M059J (cell line): ENCODE measurements around the gene BGLAP. TPM values are rescaled to one million over a fixed set of nuclear protein-coding genes. Genes with fewer than 3 reads are reported as not detected.

Source experiments
- DNase-seq: peaks from one replicate; pipeline ENCODE4 v3.0.0-alpha.2; 2012; ENCODE audit warnings: low read depth
- total RNA-seq: library from RNA; depleted of rRNA; stranded (reverse); fragments of >200 nt; shearing (Covaris generic); gene quantifications from 2 replicates; pipeline ENCODE4 v1.2.3, GENCODE V29; 2014

The BGLAP gene
- total RNA-seq, 1 experiment from 2014 or later, result not detected

DNA sequence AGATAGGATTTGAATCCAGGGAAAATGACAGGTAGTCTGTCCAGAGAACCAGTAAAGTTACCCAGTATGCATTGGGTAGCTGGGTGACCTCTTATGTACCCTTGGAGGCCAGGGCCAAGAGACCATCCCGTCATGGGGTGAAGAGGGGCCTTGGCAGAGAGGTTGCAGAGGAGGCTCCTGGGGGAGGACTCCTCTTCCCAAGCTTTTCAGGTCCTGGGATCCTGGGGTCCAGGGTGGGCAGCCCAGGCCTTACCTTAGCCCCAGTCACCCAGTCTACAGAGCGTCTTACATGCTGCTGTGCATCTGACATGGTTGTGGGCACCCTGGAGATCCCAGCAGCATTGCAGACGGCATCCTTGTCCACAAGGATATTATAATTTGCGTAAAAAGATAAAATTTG is 15.2 kb upstream of the BGLAP start:
- DNase-seq, result no peak

GRCh38 chr1:156228501-156228900 is 13.5 kb upstream of the BGLAP start:
- no peak for DNase-seq

DNA sequence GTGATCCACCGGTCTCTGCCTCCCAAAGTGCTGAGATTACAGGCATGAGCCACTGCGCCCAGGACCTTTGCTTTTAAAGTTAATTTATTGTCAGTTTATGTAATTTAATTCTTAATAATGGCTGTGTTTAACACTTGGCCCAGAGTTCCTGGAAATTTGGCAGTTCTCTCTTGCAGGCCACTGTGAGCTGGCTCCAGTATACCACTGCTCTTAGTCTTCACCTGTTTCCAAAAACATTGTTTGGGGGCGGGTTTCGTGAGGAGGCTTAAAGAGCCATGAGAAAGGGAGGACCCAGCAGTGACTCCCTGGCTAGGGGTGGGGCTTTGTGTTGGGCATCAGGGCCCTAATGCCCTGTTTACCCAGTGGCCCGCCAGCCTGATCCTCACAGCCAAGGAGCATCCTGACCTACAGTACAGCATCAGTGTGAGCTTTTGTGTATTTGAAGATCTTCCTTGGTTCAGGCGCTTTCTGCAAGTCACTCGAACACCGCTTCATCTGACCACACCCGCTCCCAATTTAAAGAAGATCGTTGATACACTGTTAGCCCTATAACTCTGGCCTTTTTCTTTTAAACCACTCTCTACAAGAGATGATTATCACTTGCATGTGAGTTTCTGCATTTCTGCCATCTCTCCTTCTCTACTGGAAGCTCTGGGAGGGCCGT is 12.0 kb upstream of the BGLAP start:
- no peak for DNase-seq

GRCh38 chr1:156230473-156230837 is 11.5 kb upstream of the BGLAP start:
- DNase-seq, result no peak

GRCh38 chr1:156232201-156232894 is 9.6 kb upstream of the BGLAP start:
- no peak for DNase-seq

DNA sequence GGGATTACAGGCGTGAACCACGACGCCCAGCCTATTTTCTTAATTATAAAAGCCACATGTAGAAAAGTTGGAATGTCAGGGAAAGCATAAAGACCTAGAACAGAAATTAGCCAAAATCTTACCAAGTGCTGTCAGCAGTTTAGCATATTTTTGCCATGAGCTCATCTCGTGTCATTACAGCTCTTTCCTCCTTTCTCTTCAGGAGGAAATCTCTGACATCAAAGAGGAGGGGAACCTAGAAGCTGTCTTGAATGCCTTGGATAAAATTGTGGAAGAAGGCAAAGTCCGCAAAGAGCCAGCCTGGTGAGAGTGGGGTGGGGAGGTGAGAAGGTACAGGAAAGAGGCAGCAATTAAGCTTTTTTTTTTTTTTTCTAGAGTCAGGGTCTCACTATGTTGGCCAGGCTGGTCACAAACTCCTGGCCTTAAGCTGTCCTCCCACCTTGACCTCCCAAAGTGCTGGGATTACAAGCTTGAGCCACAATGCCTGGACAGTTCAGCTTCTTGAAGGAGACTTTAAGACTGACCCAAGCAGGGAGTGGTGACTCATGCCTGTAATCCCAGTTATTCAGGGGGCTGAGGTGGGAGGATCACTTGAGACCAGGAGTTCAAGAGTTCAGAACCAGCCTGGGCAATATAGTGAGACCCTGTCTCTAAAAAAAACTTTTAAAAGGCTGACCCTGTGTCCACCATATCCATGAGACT is 8.4 kb upstream of the BGLAP start:
- peak; percentile 82 for DNase-seq

DNA sequence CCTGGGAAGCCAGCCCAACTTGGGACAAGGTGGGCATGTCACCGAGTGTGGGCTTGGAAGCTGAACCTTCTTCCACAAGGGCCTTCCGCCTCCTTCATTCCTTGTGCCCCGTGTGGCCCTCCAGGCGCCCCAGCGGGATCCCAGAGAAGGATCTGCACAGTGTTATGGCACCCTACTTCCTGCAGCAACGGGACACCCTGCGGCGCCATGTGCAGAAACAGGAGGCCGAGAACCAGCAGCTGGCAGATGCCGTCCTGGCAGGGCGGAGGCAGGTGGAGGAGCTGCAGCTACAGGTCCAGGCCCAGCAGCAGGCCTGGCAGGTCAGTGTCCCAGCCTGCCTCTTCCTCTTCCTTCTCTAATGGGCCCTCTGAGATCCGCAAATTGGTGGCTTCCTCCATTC is 5.8 kb upstream of the BGLAP start:
- no peak for DNase-seq

DNA sequence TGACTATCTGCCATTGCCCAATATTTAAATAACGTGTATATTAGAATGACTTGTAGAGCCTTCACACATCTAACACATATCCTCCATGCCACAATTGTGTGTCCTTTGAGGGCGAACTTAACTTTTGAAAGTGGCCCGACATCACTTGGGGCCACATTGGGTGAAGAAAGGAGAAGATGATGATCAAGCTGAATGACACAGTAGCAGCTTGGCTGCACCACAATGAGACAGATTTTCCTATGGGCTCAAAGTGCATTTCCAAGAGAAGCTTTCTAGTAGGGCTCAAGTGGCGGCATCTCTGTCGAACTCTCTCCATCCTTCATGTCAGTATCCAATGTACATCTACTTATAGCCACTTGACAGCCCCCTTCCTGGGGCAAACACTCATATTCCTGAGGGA is 3.7 kb upstream of the BGLAP start:
- DNase-seq, result no peak

DNA sequence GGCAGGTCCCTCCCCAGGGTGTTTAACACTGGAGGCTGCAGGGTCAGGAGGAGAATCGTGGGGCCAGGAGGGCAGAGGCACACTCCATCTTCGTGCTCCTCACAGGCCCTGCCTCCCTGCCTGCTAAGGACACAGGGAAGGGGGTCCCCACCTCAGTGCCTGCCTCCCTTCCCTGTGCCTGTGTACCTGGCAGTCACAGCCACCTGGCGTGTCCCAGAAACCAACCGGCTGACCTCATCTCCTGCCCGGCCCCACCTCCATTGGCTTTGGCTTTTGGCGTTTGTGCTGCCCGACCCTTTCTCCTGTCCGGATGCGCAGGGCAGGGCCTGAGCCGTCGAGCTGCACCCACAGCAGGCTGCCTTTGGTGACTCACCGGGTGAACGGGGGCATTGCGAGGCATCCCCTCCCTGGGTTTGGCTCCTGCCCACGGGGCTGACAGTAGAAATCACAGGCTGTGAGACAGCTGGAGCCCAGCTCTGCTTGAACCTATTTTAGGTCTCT is 623 bp upstream of the BGLAP start:
- peak; percentile 93 for DNase-seq

- DNase-seq, result no peak
These were observed 754 bp downstream of the BGLAP start for GRCh38 chr1:156242738-156243137.

GRCh38 chr1:156244126-156244525 is 2.1 kb downstream of the BGLAP start:
- no peak for DNase-seq

GRCh38 chr1:156244712-156245111 is 2.7 kb downstream of the BGLAP start:
- no peak for DNase-seq

- DNase-seq, result no peak
These were observed 3.7 kb downstream of the BGLAP start for GRCh38 chr1:156245451-156246232.

DNA sequence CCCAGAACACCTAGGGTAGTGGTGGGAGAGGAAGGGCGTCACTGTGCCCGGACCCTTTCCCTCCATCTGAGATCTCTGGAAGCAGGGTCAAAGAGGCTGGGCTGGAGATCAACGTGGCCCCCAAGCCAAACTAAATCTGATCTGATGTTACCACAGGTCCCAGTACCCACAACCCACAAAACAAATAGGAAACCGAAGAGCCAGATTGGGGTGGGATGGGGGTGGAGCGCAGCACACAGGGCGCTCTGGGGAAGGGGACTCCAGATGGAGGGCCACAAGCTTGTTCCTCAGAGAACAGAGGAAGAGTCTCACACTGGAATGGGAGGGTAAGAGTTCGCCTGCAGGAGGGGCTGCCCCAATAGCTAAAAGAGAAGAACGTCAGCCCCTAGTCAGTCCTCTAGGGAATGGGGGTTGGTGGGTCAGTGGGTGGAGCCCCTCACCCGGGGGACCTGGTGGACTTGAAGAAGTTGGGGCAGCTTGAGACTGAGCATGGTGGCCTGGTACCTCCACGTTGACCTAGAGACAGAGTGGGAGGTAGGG is 4.3 kb downstream of the BGLAP start:
- DNase-seq, result no peak

DNA sequence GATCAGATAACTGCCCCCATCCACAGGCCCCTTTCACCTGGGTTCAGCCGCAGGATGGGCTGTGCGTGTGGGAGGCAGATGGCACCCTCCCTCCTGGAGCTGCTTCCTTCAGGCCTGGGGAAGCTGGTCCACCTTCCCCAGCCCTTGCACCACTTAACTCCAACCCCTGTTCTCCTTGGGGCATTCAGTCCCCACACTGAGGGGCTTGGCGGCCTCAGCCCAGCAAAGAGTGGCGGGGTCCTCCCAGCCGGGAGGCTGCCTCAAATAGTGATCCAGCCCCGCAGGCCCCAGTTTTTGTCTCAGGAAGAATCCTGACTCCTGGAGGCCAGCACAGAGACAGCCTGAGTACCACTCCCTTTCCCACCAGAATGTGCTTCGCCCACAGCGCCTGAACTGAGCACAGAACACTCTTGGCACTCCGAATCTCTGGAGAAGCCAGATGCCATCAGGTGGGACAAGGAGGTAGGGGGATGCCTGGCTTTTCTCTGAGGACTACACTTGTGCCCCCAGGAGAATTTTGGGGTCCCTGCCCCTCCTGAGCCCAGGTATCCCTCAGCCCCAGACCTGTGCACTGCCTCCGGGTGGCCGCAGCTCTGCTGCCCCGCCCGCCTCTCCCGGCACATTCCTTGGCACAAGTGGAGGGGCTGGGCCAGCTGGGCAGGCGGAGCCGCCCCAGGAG is 4.9 kb downstream of the BGLAP start:
- no peak for DNase-seq

DNA sequence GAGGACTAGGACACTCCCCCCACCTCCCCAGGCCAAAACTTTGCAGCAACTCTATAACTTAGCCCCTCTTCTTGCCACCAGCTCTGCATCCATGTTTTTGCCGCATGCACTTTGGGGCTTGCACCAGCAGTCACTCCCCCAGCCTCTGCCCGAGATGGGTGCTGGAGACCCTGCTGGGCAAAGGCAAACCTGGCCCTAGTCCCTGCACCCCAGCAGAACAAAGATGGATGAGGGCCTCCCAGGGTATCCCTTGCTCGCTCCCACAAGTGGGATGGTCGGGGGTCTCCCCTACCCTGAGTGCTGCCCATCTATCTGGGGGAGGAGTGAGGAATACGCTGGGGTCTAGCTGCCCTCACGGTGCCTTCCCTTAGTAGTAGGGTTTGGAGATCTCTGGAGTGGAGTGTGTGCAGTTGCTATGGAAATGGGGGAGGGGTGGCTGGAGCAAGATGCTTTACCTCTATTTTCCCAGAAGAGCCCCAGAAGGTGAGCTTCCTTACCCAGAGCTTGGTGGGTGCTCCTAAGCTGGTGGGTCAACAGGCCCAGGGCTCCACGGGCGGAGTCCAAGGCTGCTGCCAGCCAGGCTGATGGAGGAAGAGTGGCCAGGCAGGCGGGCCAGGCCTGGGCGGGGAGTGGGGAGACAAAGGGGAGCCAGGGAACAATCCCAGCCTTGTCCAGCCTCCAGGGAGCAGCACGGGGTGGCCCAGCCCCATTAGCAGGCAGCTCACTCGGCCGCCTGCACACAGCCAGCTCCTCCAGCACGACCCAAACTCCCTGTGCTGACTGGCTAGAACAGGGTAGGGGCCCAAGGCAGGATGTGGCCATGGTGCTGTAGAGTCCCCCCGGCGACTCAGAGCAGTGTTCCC is 5.7 kb downstream of the BGLAP start, which contains the start of gene PAQR6:
Gene PAQR6 (minus strand): TSS at position 597 of the 863 bp plus-strand sequence. CDS start 1,325 bp downstream, outside the sequence.
- DNase-seq, result no peak

- peak; percentile 20 for DNase-seq
These were observed 6.3 kb downstream of the BGLAP start for GRCh38 chr1:156248323-156248683.

DNA sequence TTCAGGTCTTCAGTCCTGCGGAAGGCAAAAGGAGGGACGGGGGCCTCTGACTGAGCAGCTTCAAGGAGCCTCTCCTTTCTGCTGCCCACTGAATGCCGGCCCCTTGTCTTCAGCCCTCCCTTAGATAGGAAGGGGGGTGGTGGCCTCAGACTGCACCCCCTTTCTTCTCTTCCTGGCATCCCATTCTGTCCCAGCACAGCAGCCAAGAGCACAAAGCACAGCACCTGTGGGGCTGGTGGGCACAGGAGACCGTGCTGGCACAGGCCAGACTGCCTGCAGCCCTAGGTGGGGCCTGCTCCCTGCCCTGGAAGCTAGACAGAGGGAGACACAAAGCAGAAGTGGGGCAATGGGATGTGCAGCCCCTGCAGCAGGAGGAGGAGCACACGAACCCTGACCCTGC is 7.6 kb downstream of the BGLAP start:
- no peak for DNase-seq

GRCh38 chr1:156251527-156251926 is 9.5 kb downstream of the BGLAP start:
- DNase-seq, result no peak

DNA sequence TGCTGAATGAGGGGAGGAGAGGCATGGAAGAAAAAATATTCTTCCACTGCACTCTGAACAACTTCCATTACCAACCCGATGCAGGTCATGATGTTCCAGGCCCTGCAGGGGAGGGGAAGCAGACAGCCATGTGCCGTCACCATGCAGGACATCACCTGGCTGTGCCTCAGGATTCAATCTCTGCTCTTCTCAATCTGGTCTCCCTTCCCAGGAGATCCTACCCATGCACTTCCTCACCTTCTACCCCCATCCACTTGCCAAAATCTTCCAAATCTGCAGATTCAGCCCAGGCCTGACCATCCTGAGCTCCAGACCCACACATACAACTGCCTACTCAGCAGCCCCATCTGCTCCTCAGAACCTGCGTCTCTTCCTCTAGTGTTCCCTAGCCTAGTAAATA is 11.7 kb downstream of the BGLAP start:
- no peak for DNase-seq
